ENCODE results near the gene SYT1.

DNA sequence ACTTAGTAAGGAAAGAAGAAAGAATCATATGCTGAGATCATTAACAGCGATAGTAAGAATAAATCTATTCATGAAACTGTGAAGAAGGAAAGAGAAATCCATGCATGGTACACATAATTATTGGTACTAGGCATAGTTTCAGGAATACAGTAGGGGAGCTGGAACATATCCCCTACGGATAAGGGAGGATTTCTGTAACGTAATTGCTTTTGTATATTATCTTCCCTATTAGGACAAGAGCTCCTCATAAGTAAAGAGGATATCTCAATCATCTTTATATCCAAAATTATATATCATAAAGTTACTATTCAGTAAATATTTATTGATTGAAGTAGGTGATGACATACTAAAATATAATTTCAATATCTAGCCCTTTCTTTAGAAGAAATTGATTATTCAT, 22.9 kb downstream of the SYT1 start:
- no peak for TF ChIP-seq GATA2 (IDR thresholded peaks at IDR 0.05; ENCODE audit: low read depth, low read length)
- no peak for TF ChIP-seq GATA3 (IDR thresholded peaks at IDR 0.05; ENCODE audit: low read depth, low read length)
